AG04450 (cell line): ENCODE results near the gene IFFO2. TPM values are rescaled to one million over a fixed set of nuclear protein-coding genes. Genes with fewer than 3 reads are reported as not detected.

ENCODE experiments used
- CTCF ChIA-PET: fragments of 300-600, 350-600 bp; formaldehyde crosslinking; extraction: SDS; loops from one replicate; lab custom pipeline; 2022; ENCODE audit warnings: antibody characterized with exemption, inconsistent platforms; lab: Charles Lee
- POLR2A ChIA-PET: fragments of 350-600 bp; formaldehyde crosslinking; extraction: SDS; loops from one replicate; lab custom pipeline; 2021; ENCODE audit warnings: antibody characterized with exemption, inconsistent platforms; lab: Yijun Ruan, JAX
- DNase-seq: peaks from one replicate; pipeline ENCODE4 v3.0.0-alpha.2; 2011; ENCODE audit warnings: low read depth, low spot score
- H3K27ac ChIP-seq: one replicate; pipeline ENCODE4 v1.5.1; 2012; ENCODE audit warnings: low read depth, low read length, control low read depth
- H3K27me3 ChIP-seq: one replicate; pipeline ENCODE4 v1.6.0; 2012; ENCODE audit warnings: low read length; ENCODE audit not compliant: control insufficient read depth, insufficient read depth
- H3K4me3 ChIP-seq: 2 replicates; pipeline ENCODE4 v1.5.1; 2011; ENCODE audit warnings: mild to moderate bottlenecking, low read depth, low read length, control low read depth
- H3K9me3 ChIP-seq: 2 replicates; pipeline ENCODE4 v1.5.1; 2012; ENCODE audit warnings: low read length; ENCODE audit not compliant: control insufficient read depth, insufficient read depth
- CTCF ChIP-seq: IDR thresholded peaks from 2 replicates; pipeline ENCODE4 v1.5.1; 2011; ENCODE audit warnings: low read depth, low read length, control low read depth, inconsistent platforms
- polyA plus RNA-seq: library from polyadenylated mRNA; depleted of rRNA; stranded (reverse); fragments of >200 nt; gene quantifications from 2 replicates; pipeline ENCODE4 v1.2.3, GENCODE V29; 2011

Gene IFFO2
- polyA plus RNA-seq, 1 experiment = 6.8 TPM

DNA sequence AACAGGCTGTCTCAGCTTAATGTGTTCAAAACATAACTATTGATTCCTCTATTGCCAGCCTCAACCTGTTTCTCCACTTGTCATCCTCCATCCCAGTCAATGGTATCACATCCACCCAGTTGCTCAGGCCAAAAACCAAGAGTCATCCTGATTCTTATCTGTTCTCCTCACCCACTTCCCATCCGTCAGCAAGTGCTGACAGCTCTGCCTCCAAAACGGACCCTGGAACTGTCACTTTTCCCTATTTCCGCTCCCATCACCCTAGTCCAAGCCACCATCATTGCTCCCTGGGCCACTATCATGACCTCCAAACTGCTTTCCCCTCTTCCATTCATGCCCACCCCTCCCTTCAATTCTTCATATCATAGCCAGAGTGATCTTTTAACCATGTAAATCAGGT, 36.2 kb upstream of the IFFO2 start:
- H3K27ac ChIP-seq = no peak overlapping the region
- TF ChIP-seq CTCF = no peak
- H3K27me3 ChIP-seq = peaks cover 4% of the 10 kb centered on the region
- ChIA-PET POLR2A (no interaction called here), CTCF (no interaction called here)
- H3K4me3 ChIP-seq = no peak overlapping the region
- no peak for DNase-seq
- no peaks in the 10 kb centered on the region; the same call in 1 of the 2 replicates for H3K9me3 ChIP-seq

DNA sequence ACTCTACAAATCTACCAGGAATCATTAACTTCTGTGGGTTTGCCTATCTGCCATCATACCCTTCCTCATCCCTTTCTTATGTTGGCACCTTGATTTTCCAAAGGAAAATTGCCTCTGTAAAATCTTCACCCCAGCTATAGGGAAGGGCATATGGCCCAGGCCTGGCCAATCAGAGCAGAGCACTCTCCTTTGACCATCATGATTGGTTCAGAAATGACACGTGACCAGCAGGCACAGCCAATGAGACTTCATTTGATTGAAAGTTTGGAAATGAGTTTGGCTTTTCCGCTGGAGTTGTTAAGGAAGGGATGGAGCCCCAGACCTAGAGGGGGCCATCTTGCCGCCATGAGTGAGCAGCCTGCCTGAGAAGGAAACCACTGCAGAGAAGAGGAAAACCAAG, 35.1 kb upstream of the IFFO2 start:
- H3K4me3 ChIP-seq = no peak overlapping the region
- CTCF ChIA-PET = no interaction called here
- no peak for DNase-seq
- H3K27ac ChIP-seq = no peak overlapping the region
- H3K9me3 ChIP-seq = no peaks in the 10 kb centered on the region
- no peak for TF ChIP-seq CTCF
- H3K27me3 ChIP-seq = peaks cover 5% of the 10 kb centered on the region
- POLR2A ChIA-PET = no interaction called here

DNA sequence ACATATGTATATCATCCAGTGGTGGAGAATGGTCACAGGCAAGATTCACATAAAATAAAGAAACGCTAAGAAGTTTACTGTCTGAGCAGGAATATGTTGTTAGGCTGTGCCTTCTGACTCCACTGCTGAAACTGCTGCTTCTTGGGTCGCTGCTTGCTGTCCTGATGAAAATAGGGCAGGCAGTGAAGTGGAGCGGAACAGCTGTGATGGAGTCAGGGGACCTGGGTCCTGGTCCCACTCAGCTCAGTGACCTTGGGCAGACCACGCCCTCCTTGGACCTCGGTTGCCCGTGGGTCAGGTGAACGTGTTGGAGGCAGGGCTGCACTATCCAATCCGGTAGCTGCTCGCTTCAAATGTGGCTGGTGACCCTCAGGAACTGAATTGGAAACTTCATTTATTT, 33.4 kb upstream of the IFFO2 start:
- Histone ChIP-seq H3K27ac (no peak overlapping the region), H3K9me3 (no peaks in the 10 kb centered on the region), H3K4me3 (no peak overlapping the region), H3K27me3 (peaks cover 5% of the 10 kb centered on the region)
- ChIA-PET CTCF (interaction anchor here (0.8 to 1.0 kb wide), 2 partner anchors 17 to 77 kb away, joined by 3 to 4 read pairs; no protein-coding TSS in a partner anchor), POLR2A (interaction anchor here (0.5 kb wide), 1 partner anchor 18 kb away, joined by 3 read pairs; no protein-coding TSS in a partner anchor)
- DNase-seq = no peak
- no peak for TF ChIP-seq CTCF

GRCh38 chr1:18989176-18989799, 32.8 kb upstream of the IFFO2 start:
- CTCF ChIA-PET = no interaction called here
- Histone ChIP-seq H3K27me3 (peaks cover 5% of the 10 kb centered on the region), H3K4me3 (no peak overlapping the region), H3K9me3 (no peaks in the 10 kb centered on the region), H3K27ac (no peak overlapping the region)
- POLR2A ChIA-PET = interaction anchor here (0.5 kb wide), 1 partner anchor 19 kb away, joined by 3 read pairs; no protein-coding TSS in a partner anchor
- no peak for DNase-seq
- TF ChIP-seq CTCF = no peak

GRCh38 chr1:18981242-18981641, 24.8 kb upstream of the IFFO2 start:
- Histone ChIP-seq H3K4me3 (no peak overlapping the region), H3K27ac (no peak overlapping the region), H3K27me3 (peaks cover 6% of the 10 kb centered on the region), H3K9me3 (peaks cover 6% of the 10 kb centered on the region; the same call in 1 of the 2 replicates)
- no peak for DNase-seq
- ChIA-PET POLR2A (no interaction called here), CTCF (no interaction called here)
- no peak for TF ChIP-seq CTCF
